Measurements from ENCODE around the gene ZNF462.
"Not testable (repeated sequence)": the region's sequence is repeated elsewhere in the genome, so short reads cannot be mapped to it uniquely, and the experiment has no call there.

Gene ZNF462

DNA sequence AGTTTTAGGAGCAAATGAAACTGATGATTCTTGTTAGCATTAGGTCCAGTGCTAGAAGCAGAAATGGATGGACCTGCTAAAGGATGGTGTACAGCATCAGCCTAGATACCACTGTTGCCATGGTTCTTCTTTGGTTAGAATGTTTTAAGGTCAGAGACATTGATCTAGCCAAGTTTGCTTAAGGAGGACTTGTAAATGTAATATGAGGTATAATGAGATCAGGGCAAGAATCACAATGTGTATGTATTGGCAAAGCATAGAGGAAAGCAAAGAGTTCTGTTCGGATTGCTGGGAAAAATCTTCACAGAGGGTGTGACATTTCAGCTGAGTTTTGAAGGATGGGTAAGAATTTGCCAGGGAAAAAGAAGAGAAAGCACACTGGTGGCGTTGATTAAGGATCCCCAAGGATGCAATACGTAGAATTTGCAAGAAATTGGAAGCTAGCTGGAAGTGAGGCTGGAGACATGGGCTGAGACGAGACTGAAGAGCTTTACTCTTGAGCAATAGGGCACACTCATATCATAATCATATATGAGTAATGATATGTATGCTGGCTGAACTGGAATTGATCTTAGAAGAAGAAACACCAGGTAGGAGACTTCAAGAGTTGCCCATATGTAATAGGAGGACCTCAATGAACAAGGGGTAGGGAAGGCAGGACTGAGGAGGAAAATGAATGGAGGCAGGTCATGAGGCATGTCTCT lies 102.0 kb downstream of the ZNF462 start:
- DNase-seq = no peak

DNA sequence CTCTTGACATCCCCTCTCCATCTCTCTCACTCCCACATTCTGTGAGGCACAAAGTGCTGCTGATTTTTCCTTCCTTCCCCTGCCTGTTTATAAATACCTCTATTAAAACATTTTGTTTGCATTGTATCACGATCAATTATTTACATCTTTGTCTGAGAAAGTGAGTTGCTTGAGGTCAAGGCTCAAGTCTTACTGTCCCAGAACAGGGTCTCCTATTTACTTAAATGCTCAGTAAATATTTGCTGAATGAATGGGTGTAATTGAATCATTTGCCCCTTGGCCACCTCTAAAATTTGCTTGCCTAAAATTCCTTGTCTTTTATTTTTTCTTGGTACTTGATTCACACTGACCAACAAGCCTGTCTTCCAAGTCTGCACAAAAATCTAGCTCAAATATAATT lies 103.5 kb downstream of the ZNF462 start:
- DNase-seq = no peak

DNA sequence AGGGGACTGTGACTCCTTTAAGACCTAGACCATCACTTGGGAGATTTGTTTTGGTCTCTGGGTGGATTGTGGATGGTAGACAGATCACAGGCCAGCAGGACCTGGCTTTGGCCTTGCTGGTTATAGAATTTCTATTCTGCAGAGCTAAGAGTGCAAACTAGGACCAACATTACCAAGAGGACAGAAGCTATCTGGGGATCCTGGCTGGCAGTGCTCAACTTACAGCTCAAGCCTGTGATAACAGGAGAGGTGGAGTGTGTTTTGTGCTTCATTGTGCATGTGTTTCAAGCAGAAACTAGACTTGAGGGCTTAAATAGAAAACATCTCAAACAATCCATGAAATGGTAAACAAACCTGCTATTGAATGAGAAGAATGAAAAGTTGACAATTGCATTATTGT lies 106.7 kb downstream of the ZNF462 start:
- DNase-seq = no peak

DNA sequence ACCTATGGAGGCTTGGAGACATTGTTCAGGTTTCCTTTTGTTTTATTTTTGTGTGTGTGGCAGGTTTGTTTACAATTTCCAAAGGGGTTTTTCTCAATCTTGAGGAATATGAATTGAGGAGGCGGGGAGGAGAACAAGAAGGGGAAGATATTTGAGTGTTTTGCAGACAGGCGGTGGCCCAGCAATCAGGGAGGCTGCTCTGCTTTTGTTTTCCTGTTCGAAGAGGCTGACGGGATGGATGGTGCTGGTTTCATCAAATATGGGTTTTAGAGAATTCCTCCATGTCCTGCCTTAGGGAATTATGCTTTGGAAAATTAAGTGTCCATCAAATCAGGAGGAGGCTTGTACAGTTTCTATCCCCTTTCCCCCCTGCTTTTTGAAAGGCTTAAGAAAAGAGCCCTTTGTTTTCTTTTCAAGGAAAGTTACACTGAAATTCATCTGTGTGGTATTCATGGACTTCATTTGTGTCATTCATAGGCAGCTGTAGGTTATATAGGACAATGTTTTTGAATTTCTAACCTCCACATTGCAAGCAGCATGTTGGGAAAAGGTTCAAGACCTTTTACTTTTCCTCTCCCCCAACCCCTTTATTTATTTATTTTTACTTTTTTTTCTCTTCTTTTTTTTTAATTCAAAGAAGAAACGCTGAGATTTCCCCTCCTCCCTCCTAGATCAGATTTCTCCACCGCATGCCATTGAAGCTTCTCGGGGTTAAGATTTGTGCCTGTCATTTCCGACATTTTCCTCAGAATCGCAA lies 107.4 kb downstream of the ZNF462 start:
- no peak for DNase-seq

DNA sequence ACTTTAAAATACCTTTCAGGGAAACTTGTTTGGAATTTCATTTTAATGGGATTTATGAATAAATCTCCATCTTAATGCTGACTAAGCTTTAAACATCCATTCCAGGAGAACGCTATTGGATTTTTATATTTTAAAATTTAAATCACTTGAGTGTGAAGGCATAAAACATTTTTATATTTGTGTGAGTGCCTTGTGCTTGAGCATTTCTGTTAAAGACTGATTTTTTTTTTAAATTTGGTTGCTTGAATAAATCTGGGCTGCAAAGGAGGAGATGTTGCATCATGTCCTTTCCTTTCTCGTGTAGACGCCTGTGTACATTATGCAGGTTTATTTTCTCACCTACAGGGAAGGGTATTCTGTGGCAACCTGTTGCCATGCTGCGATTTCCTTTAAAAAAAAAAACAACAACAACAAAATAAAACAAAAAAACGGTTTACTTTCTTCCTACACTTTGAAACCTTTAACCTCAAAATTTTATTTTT lies 108.1 kb downstream of the ZNF462 start:
- no peak for DNase-seq

DNA sequence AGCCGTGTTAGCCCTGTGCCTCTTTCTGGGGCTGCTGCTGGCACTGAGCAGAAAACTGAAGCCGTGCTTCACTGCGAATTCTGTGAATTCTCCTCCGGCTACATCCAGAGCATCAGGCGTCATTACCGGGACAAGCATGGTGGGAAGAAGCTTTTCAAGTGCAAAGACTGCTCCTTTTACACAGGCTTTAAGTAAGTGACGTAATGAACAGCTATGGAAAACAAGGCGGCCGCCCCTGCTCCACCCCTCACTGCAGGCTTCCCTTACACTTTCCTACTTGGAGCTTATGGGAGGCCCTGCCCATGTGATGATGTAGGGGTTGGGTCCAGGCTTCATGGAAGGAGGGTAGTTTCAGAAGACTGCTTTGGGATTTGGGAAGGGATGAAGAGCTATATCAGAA lies 109.1 kb downstream of the ZNF462 start:
- DNase-seq = no peak

DNA sequence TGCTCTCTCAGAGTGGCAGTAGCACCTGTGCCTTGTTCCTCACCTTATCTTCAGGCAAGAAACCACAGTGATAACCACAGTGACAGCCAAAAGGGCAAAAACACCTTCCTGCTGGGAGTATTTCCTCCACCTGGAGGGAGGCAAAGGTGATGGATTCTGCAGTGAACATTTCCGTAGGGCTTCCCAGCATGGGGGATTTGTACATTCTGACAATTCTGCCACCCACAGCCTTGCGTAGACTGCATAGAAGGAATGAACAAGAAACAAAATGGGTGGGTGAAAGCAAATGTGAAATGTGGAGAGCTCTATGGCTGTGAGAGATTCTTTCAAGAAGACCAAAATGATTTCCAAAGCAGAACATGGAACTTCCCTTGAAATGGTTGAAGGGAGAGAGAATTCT lies 111.4 kb downstream of the ZNF462 start:
- DNase-seq = no peak

DNA sequence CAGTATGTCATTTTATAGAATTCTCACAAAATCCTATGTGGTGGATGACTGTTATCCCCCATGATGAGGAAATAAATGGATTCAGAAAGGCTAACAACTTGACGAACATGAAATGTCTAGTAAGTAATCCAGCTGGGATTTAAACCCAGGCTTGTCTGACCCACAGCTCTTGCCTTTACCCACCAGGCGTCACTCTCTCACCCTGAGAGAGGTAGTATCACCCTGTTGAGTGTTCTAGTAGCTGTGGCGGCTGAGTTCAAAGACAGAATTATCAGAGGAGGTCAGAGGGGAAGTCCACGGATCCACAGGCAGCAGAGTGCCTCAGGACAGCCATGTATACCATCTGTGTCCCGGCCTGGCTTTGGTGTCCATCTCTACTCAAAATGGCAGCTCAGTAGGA lies 113.8 kb downstream of the ZNF462 start:
- DNase-seq = no peak

DNA sequence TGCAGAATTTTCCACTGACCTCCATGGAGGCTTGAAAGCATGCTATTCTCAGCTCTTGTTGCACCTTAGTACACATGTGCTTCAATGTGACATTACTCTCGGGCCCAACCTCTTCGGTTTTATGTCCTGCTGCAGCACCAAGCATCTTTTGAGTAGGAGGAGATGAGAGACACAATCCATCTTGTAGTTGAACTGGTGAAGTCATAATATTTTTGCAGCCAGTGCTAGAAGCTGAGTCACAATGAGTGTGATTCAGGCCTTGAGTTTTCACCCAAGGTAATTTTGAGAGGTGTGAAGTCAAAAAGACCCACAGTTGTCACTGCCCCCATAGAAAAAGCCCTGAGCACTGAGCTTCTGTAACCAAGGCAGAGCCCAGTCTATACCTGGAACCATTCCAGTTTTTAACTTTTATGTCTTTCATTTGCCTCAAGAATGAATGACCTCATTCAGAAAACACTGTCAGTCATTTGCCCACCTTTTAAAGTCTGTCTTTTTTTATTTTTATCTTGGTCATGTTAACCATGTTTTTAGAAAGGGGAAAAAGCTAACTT lies 117.7 kb downstream of the ZNF462 start:
- DNase-seq = no peak

DNA sequence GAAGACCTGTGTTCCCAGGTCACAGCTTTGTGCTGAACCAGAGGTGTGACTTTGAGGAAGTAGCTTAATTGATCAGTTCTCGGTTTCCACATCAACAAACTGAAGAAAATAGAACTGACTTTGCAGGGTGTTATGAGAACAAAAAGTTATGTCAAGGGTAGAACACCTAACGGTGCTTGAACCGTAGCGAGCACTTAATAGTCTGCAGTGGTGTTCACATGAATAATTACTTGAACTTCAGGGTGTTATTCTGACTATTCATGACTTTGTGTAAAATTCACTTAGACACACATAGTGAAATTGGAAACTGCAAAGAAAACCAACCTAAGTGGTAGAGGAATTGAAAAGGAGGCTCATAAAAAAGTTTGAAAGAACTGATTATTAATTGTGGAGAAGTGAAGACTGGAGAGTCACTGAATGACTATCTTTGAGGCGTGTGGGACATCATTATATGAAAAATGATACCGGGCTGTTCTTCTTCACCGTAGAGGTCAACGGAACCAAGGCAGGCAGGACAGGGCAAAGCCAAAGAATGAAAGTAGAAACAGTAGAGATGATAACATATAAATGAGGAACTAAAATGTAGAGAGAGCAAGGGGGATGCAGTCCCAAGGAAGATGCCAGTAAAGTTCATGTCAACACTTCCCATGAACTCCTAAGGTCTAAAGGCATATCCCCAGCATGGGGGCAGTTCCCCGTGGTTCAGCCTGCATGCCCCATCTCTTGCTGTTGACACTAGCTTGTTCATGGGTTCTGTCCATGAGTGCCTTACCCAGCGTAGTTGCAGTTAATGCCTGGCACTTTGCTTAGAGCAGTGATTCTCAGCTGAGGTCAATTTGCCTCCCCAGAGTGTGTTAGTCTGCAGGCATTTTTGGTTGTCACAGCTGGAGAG lies 118.7 kb downstream of the ZNF462 start:
- DNase-seq = no peak

DNA sequence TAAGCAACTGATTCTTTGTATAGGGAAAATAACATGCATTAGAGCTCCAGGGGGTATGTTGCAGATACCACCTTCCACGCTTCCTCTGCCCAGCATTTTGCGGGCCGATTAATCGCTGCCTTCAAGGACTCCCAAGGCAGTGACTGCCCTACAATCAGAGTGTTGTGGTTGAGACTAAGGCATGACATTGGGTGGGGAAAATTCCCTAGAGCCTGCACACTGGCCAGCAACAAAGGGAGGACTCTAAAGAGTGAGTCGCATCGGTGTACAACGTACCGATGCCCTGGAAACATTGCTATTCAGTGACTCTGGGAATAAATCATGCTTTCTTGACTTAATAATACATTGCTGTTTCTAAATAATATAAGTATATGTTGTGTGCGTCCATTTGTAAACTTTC lies 119.7 kb downstream of the ZNF462 start:
- DNase-seq = no peak

DNA sequence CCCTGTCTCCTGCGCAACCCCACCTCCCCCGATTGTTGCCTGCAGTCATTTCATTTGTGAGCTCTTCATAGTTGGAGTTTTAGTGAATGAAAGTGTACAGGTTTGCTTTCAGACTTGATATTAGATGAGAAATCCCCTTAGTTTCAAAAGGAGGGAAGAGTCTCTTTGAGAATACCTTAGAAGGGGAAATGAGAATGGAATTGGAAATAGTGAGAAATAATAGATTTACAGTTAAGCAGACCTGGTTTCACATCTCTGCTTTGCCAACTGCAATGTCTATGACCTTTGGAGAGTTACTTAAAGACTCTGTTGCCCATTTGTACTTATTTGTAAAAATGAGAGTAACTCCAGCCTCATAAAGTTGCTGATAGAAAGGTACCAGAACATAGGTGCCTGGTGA lies 120.4 kb downstream of the ZNF462 start:
- no peak for DNase-seq

DNA sequence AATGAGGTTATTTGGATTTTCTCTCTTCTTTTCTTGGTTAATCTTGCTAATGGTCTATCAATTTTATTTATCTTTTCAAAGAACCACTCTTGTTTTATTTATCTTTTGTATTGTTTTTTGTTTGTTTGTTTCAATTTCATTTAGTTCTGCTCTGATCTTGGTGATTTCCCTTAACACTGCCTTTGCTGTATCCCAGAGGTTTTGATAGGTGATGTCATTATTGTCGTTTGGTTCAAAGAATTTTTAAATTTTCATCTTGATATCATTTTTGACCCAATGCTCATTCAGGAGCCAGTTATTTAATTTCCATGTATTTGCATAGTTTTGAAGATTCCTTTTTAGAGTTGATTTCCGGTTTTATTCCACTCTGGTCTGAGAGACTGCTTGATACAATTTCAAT lies 126.9 kb downstream of the ZNF462 start:
- not testable (repeated sequence) for DNase-seq

DNA sequence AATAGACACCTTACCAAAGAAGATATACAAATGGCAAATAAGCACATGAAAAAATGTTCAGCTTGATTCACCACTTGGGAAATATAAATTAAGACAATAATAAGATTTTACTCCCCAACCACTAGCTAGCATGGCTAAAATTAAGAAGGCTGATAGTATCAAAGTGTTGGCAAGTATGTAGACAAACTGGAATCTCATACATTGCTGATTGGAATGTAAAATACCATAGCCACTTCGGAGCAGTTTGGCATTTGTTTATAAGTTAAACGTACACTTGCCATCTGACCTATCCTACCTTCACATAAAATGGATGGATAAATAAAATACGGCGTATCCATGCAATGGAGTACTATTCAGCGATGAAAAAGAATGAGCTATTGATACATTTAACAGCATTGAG lies 129.2 kb downstream of the ZNF462 start:
- no peak for DNase-seq

DNA sequence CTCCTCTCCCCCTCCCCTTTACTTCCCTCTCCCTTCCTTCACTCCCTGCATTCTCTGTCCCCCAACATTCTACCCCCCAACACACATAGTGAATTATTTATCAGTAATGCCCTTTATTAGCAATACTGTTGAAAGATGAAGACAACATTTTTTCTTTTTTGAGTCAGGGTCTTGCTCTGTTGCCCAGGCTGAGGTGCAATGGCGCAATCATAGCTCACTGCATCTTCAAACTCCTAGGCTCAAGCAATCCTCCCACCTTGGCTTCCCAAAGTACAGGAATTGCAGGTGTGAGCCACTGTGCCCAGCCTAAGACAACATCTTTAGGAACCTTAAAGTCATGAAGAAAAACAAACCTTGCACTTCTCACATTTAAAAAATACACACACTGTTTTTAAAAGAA lies 130.6 kb downstream of the ZNF462 start:
- no peak for DNase-seq

DNA sequence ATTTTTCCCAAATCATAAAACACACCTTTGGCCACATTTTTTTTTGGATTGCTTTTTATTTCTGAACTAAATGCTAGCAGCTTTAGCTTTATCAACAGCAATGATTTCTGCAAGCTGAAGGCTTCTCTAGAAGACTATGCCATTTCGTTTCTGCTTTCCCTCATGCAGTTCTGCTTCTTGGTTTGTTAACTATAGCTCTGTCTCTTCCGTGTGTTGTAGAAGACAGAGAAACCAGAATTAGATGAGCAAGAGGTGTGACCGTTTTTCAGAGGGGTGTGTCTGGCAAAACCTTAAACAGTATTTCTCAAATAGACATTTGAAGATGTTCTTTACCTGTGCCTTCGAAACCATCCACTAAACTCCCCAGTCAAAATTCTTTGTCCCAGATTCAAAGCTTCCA lies 131.5 kb downstream of the ZNF462 start:
- DNase-seq = no peak

DNA sequence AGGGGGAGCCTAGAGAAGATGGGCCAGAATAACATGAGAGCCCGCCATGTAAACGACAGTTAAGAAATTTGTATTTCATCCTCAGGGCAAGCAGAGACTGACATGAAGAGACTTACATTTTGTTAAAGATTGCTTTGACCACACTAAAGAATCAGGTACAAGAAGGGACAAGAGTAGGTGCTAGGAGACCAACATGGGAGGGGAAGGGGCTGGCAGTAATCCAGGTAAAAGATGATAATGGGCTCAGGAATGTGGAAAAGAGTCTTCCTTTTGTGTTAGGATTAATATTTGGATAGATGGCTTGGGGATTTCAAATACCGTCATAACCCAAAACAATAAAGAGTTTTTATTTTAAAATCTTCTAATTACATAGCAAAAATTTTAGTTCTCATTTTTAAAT lies 137.3 kb downstream of the ZNF462 start:
- DNase-seq = no peak

DNA sequence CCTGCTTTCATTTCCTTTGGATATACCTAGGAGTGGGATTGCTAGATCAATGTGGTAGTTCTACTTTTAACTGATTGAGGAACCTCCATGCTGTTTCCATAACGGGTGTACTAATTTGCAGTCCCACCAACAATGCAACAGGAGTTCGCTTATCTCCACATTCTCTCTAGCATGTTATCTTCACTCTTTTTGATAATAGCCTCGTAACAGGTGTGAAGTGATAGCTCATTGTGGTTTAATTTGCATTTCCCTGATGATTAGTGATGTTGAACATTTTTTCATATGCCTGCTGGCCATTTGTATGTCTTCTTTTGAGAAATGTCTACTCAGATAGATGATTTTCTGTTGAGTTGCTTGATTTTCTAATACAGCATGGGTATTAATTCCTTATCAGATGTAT lies 142.2 kb downstream of the ZNF462 start:
- no peak for DNase-seq

DNA sequence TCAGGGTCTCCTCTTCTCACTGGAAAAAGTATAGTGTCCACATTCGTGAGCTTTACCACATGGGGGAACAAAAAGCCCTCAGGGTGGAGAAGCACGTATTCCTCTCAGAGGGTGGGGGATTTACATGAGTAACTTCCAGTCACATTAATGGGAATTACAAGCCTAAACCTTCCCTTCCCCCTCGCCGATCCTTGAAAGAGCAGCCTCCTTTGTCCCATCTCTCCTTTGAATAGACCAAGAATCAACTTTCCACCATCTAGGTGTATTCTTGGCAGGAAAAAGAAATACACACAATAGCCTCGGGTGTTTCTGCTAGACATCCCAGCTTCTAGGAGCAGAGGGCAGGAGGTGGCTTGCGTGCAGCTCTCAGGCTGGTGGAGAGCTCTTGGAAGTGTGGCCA lies 144.4 kb downstream of the ZNF462 start:
- DNase-seq = no peak

DNA sequence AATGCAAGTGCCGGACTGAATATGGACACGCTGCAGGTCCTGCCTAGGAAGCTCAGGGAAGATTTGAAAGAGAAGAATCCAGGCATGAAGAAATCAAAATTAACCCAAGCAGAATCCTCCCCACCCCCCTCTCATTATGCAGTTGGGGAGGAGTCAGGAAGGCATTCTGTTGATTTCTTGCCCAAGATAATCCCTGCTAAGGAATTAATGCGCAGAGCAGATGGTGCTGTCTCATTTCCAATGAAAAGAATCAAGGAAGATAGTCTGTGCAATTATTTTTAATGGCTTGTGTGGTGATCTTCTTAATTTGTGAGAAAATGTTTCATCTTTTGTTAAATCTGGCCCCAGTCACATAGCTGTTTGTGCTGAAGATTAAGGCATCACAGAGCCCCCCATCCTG lies 145.0 kb downstream of the ZNF462 start:
- no peak for DNase-seq

DNA sequence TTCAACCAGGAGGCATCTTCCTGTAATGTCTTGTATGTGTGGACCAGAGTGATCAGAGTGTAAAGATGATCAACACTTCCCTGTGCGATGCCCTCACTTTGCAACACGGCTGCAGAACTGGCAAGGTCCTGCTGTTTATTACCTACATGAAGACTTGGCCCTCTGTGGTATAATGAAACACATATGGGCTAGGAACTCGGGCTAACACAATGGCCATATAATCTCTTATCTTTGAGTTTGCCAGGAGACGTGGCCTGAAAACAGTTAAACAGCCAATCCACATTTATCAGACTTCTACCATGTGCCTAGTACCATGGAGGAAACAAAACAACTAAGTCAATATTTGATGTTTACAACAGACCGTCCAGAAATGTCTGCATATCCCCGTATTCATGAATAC lies 145.5 kb downstream of the ZNF462 start:
- DNase-seq = no peak

DNA sequence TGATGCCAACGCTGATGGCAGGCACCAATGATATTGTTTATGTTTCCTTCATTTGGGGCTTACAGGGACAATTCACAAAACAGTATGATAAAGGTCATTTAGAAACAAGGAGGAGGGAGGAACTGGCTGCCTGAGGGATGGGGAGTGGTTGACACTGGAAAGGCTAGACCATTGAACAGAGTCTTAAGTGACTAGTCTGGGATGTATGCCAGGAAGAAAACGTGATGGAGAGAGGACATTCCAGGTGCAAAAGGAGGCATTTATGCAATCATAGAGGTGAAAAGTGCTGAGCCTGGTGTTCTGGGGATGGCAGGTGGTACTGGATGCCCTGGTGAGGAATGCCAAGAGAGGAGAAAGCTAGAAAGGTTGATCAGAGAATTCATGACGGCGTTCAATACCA lies 153.4 kb downstream of the ZNF462 start:
- no peak for DNase-seq

DNA sequence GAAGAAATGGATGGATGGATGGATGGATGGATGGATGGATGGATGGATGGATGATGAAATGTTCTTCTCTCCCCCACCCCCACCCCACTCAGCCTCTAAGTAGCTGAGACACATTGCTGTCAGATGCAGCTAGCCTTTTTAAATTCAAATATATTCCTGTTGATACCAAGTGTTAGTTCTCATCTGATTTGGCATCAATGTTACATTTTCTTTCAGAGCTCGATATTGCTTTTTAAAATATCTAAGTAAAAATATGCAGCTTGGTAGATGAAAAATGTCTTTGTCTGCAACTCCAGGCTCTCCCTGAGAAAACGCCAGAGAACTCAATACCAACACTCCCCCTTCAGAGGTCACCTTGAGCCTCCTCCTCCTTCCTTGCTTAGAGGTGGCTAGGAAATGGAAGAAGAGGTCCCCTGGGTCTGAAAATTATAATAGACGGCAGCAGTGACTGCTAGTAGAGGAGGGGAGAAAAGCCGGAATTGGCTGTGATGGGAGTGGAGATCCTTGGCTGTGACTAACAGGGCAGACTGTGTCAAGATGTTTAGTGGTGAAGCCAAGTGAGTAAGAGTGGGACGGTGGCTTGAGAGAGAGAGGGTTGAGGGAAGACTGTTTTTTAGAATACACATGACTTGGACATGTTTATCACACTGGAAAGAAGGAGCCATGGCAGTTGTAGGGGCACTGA lies 156.0 kb downstream of the ZNF462 start:
- no peak for DNase-seq

Measured in stimulated activated CD8-positive, alpha-beta memory T cell treated with anti-CD3 and anti-CD28 coated beads, Interleukin-4, amount 100 ng/mL, for 48 hours (primary cell).